ENCODE results near the gene CKS2.

- TF ChIP-seq EP300 (IDR thresholded peaks at IDR 0.05; ENCODE audit: borderline replicate concordance) (no peak), NFIC (IDR thresholded peaks at IDR 0.05) (no peak), RAD21 (IDR thresholded peaks at IDR 0.05; ENCODE audit: low read depth) (no peak), MAX (IDR thresholded peaks at IDR 0.05) (no peak), CREB1 (IDR thresholded peaks at IDR 0.05; ENCODE audit: low read depth) (no peak), FOXM1 (IDR thresholded peaks at IDR 0.05; ENCODE audit: borderline replicate concordance, low read depth) (no peak), REST (IDR thresholded peaks at IDR 0.05; ENCODE audit: low read depth) (no peak), EGR1 (IDR thresholded peaks at IDR 0.05) (no peak), ZBTB7A (IDR thresholded peaks at IDR 0.05; ENCODE audit: low read depth) (no peak), CEBPB (IDR thresholded peaks at IDR 0.05) (no peak)
These were observed 34.0 kb upstream of the CKS2 start for GRCh38 chr9:89277043-89277442.
